SK-N-SH treated with all-trans-retinoic acid at 6 μM for 48 hours (cell line): Measurements from ENCODE around the gene RADIL.

Source experiments
- ATAC-seq: fragments of 200-7000 bp; cut with Tn5 transposase; 3 replicates; pipeline ENCODE4 v1.9.1; 2020; ENCODE audit warnings: mild to moderate bottlenecking, moderate library complexity
- ARNTL ChIP-seq: fragments of 450-650 bp; formaldehyde crosslinking; IDR thresholded peaks from 2 replicates; pipeline ENCODE4 v1.5.0; 2020; ENCODE audit warnings: low read depth, mild to moderate bottlenecking, moderate library complexity, borderline replicate concordance
- BACH2 ChIP-seq: fragments of 250-450 bp; sonication (Bioruptor Pico); IDR thresholded peaks from 2 replicates; pipeline ENCODE4 v1.9.0; 2021; ENCODE audit warnings: mild to moderate bottlenecking, borderline replicate concordance
- ESRRG ChIP-seq: fragments of 250-450 bp; sonication (Bioruptor Pico); IDR thresholded peaks from 2 replicates; pipeline ENCODE4 v1.6.1; 2021; ENCODE audit warnings: mild to moderate bottlenecking
- GLIS3 ChIP-seq: fragments of 250-450 bp; sonication (Bioruptor Pico); IDR thresholded peaks from 2 replicates; pipeline ENCODE4 v1.5.0; 2020; ENCODE audit warnings: mild to moderate bottlenecking, moderate library complexity
- ISL1 ChIP-seq: fragments of 250-450 bp; sonication (Bioruptor Pico); IDR thresholded peaks from 2 replicates; pipeline ENCODE4 v2.1.2; 2022; ENCODE audit warnings: mild to moderate bottlenecking, moderate library complexity
- OSR1 ChIP-seq: fragments of 250-450 bp; sonication (Bioruptor Pico); IDR thresholded peaks from 2 replicates; pipeline ENCODE4 v1.8.0; 2022; ENCODE audit warnings: moderate library complexity, mild to moderate bottlenecking, inconsistent platforms
- RARB ChIP-seq: fragments of 250-450 bp; sonication (Bioruptor Pico); IDR thresholded peaks from 2 replicates; pipeline ENCODE4 v1.8.0; 2021; ENCODE audit warnings: mild to moderate bottlenecking, moderate library complexity
- SNAI2 ChIP-seq: fragments of 250-450 bp; sonication (Bioruptor Pico); IDR thresholded peaks from 2 replicates; pipeline ENCODE4 v1.5.0; 2020; ENCODE audit warnings: mild to moderate bottlenecking, moderate library complexity
- TCF4 ChIP-seq: fragments of 250-450 bp; sonication (Bioruptor Pico); IDR thresholded peaks from 2 replicates; pipeline ENCODE4 v1.8.0; 2021; ENCODE audit warnings: mild to moderate bottlenecking, moderate library complexity, borderline replicate concordance
- TOX ChIP-seq: fragments of 250-450 bp; sonication (Bioruptor Pico); IDR thresholded peaks from 2 replicates; pipeline ENCODE4 v1.8.0; 2021; ENCODE audit warnings: mild to moderate bottlenecking, moderate library complexity, borderline replicate concordance
- ZC3H10 ChIP-seq: fragments of 250-450 bp; sonication (Bioruptor Pico); IDR thresholded peaks from 2 replicates; pipeline ENCODE4 v1.5.1; 2021; ENCODE audit warnings: mild to moderate bottlenecking, moderate library complexity
- ZFP3 ChIP-seq: fragments of 250-450 bp; sonication (Bioruptor Pico); IDR thresholded peaks from 2 replicates; pipeline ENCODE4 v1.5.0; 2020; ENCODE audit warnings: mild to moderate bottlenecking, moderate library complexity
- ZFP30 ChIP-seq: fragments of 450-650 bp; formaldehyde crosslinking; IDR thresholded peaks from 2 replicates; pipeline ENCODE4 v1.5.0; 2022; ENCODE audit warnings: mild to moderate bottlenecking, moderate library complexity
- ZNF565 ChIP-seq: fragments of 450-650 bp; formaldehyde crosslinking; conservative IDR thresholded peaks from 2 replicates; pipeline ENCODE4 v1.5.0; 2020; ENCODE audit warnings: low read depth, mild to moderate bottlenecking, moderate library complexity
- ZNF70 ChIP-seq: fragments of 450-650 bp; formaldehyde crosslinking; IDR thresholded peaks from 2 replicates; pipeline ENCODE4 v1.5.0; 2020; ENCODE audit warnings: mild to moderate bottlenecking, moderate library complexity
- ZNF8 ChIP-seq: fragments of 450-650 bp; formaldehyde crosslinking; IDR thresholded peaks from 2 replicates; pipeline ENCODE4 v1.5.0; 2020; ENCODE audit warnings: mild to moderate bottlenecking, moderate library complexity
- TF ChIP-seq, protein P1 (sequence below): fragments of 250-450 bp; sonication (Bioruptor Pico); IDR thresholded peaks from 2 replicates; pipeline ENCODE4 v1.8.0; 2020; ENCODE audit warnings: mild to moderate bottlenecking, moderate library complexity, borderline replicate concordance
- TF ChIP-seq, protein P2 (sequence below): fragments of 250-450 bp; sonication (Bioruptor Pico); IDR thresholded peaks from 2 replicates; pipeline ENCODE4 v1.8.0; 2021; ENCODE audit warnings: low read depth, mild to moderate bottlenecking, moderate library complexity, borderline replicate concordance
- TF ChIP-seq, protein P3 (sequence below): fragments of 250-450 bp; sonication (Bioruptor Pico); IDR thresholded peaks from 2 replicates; pipeline ENCODE4 v1.5.1; 2020; ENCODE audit warnings: low read depth, mild to moderate bottlenecking, moderate library complexity
- TF ChIP-seq, protein P4 (sequence below): fragments of 250-450 bp; sonication (Bioruptor Pico); IDR thresholded peaks from 2 replicates; pipeline ENCODE4 v1.5.0; 2020; ENCODE audit warnings: mild to moderate bottlenecking, moderate library complexity
- TF ChIP-seq, protein P5 (sequence below): fragments of 250-450 bp; sonication (Bioruptor Pico); IDR thresholded peaks from 2 replicates; pipeline ENCODE4 v1.5.1; 2021; ENCODE audit warnings: mild to moderate bottlenecking, moderate library complexity

Gene RADIL

DNA sequence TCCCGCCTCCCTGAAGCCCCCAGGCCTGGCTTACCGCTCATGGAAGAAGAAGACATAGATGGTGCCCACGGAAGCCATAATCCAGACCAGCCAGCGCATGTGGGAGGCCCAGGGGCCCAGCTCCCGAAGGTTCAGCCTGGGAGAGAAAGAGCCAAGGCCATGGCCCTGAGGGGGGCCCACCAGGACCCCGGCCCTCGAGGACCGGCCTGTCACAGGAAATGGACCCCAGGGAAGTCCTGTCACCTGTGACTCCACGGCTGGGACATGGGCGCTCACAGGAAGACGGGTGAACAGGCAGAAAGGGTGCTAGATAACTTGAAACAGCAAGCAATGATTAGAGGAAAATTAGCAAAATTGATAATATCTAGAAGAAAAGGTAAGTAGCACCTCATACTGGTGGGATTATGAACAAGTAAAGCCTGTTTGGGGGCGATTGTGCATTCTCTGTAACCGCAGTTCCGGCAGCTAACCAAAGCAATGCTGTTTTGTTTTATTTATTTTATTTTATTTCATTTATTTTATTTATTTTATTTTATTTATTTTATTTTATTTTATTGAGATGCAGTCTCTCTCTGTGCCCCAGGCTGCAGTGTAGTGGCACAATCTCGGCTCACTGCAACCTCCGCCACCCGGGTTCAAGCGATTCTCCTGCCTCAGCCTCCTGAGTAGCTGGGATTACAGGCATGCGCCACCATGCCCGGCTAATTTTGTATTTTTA is 27.8 kb upstream of the RADIL start:
- TF ChIP-seq BACH2 (CRISPR knock-in tag) (no peak), TOX (CRISPR knock-in tag) (no peak), SNAI2 (CRISPR knock-in tag) (no peak), ZFP3 (no peak), ARNTL (CRISPR knock-in tag) (no peak), ZNF565 (CRISPR knock-in tag) (no peak), ZC3H10 (no peak), OSR1 (CRISPR knock-in tag) (no peak), ESRRG (CRISPR knock-in tag) (no peak), ZNF8 (no peak), ZFP30 (no peak)
- TF ChIP-seq, protein P1, sequence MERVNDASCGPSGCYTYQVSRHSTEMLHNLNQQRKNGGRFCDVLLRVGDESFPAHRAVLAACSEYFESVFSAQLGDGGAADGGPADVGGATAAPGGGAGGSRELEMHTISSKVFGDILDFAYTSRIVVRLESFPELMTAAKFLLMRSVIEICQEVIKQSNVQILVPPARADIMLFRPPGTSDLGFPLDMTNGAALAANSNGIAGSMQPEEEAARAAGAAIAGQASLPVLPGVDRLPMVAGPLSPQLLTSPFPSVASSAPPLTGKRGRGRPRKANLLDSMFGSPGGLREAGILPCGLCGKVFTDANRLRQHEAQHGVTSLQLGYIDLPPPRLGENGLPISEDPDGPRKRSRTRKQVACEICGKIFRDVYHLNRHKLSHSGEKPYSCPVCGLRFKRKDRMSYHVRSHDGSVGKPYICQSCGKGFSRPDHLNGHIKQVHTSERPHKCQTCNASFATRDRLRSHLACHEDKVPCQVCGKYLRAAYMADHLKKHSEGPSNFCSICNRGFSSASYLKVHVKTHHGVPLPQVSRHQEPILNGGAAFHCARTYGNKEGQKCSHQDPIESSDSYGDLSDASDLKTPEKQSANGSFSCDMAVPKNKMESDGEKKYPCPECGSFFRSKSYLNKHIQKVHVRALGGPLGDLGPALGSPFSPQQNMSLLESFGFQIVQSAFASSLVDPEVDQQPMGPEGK (CRISPR knock-in tag): no peak
- TF ChIP-seq, protein P2, sequence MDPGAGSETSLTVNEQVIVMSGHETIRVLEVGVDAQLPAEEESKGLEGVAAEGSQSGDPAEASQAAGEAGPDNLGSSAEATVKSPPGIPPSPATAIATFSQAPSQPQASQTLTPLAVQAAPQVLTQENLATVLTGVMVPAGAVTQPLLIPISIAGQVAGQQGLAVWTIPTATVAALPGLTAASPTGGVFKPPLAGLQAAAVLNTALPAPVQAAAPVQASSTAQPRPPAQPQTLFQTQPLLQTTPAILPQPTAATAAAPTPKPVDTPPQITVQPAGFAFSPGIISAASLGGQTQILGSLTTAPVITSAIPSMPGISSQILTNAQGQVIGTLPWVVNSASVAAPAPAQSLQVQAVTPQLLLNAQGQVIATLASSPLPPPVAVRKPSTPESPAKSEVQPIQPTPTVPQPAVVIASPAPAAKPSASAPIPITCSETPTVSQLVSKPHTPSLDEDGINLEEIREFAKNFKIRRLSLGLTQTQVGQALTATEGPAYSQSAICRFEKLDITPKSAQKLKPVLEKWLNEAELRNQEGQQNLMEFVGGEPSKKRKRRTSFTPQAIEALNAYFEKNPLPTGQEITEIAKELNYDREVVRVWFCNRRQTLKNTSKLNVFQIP (CRISPR knock-in tag): no peak
- TF ChIP-seq, protein P3, sequence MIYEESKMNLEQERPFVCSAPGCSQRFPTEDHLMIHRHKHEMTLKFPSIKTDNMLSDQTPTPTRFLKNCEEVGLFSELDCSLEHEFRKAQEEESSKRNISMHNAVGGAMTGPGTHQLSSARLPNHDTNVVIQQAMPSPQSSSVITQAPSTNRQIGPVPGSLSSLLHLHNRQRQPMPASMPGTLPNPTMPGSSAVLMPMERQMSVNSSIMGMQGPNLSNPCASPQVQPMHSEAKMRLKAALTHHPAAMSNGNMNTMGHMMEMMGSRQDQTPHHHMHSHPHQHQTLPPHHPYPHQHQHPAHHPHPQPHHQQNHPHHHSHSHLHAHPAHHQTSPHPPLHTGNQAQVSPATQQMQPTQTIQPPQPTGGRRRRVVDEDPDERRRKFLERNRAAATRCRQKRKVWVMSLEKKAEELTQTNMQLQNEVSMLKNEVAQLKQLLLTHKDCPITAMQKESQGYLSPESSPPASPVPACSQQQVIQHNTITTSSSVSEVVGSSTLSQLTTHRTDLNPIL: no peak
- no peak for ATAC-seq

DNA sequence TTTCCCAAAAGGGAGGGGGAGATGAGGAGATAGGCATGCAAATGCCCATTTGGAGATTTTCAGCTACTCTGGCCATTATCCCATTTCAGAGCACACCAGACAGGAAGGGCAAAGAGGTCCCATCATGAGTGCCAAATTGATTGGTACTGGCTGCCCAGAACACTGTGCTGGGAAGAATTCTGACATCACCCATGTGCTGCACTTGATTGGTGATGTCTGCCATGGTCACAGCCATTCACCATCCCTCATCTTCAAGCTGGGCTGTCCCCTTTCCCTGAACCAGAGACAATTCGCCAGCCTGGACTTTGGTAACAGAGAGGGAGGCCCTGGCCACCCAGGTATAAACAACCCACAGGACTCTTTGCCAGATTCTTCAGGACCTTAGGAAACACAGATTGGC is 23.2 kb upstream of the RADIL start:
- TF ChIP-seq, protein P4, sequence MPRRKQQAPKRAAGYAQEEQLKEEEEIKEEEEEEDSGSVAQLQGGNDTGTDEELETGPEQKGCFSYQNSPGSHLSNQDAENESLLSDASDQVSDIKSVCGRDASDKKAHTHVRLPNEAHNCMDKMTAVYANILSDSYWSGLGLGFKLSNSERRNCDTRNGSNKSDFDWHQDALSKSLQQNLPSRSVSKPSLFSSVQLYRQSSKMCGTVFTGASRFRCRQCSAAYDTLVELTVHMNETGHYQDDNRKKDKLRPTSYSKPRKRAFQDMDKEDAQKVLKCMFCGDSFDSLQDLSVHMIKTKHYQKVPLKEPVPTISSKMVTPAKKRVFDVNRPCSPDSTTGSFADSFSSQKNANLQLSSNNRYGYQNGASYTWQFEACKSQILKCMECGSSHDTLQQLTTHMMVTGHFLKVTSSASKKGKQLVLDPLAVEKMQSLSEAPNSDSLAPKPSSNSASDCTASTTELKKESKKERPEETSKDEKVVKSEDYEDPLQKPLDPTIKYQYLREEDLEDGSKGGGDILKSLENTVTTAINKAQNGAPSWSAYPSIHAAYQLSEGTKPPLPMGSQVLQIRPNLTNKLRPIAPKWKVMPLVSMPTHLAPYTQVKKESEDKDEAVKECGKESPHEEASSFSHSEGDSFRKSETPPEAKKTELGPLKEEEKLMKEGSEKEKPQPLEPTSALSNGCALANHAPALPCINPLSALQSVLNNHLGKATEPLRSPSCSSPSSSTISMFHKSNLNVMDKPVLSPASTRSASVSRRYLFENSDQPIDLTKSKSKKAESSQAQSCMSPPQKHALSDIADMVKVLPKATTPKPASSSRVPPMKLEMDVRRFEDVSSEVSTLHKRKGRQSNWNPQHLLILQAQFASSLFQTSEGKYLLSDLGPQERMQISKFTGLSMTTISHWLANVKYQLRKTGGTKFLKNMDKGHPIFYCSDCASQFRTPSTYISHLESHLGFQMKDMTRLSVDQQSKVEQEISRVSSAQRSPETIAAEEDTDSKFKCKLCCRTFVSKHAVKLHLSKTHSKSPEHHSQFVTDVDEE (CRISPR knock-in tag): no peak
- TF ChIP-seq TCF4 (CRISPR knock-in tag) (no peak), ESRRG (CRISPR knock-in tag) (no peak), RARB (CRISPR knock-in tag) (no peak), ZFP3 (no peak), GLIS3 (CRISPR knock-in tag) (no peak), ARNTL (CRISPR knock-in tag) (no peak), ZC3H10 (no peak), TOX (CRISPR knock-in tag) (no peak), ZFP30 (no peak), OSR1 (CRISPR knock-in tag) (no peak), BACH2 (CRISPR knock-in tag) (no peak), ZNF8 (no peak), ZNF565 (CRISPR knock-in tag) (no peak), SNAI2 (CRISPR knock-in tag) (no peak), ISL1 (CRISPR knock-in tag) (no peak), ZNF70 (CRISPR knock-in tag) (no peak)
- TF ChIP-seq, protein P3: no peak
- TF ChIP-seq, protein P1 (CRISPR knock-in tag): no peak
- TF ChIP-seq, protein P5, sequence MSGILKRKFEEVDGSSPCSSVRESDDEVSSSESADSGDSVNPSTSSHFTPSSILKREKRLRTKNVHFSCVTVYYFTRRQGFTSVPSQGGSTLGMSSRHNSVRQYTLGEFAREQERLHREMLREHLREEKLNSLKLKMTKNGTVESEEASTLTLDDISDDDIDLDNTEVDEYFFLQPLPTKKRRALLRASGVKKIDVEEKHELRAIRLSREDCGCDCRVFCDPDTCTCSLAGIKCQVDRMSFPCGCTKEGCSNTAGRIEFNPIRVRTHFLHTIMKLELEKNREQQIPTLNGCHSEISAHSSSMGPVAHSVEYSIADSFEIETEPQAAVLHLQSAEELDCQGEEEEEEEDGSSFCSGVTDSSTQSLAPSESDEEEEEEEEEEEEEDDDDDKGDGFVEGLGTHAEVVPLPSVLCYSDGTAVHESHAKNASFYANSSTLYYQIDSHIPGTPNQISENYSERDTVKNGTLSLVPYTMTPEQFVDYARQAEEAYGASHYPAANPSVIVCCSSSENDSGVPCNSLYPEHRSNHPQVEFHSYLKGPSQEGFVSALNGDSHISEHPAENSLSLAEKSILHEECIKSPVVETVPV (CRISPR knock-in tag): no peak
- ATAC-seq: no peak
